HTR-8/SVneo (cell line): ENCODE data around the gene ZFYVE9.
A peak's percentile ranks its signal among the peaks of the same experiment; 100 is the strongest.

ENCODE experiments used
- DNase-seq: peaks from one replicate; pipeline ENCODE4 v3.0.0; 2011; ENCODE audit warnings: low spot score, mixed read lengths; ENCODE audit not compliant: insufficient read length
- FAIRE-seq: peaks from 2 replicates; lab custom pipeline; 2011; peaks lifted over from hg19 to GRCh38; lab: Jason Lieb, UNC

Gene ZFYVE9

DNA sequence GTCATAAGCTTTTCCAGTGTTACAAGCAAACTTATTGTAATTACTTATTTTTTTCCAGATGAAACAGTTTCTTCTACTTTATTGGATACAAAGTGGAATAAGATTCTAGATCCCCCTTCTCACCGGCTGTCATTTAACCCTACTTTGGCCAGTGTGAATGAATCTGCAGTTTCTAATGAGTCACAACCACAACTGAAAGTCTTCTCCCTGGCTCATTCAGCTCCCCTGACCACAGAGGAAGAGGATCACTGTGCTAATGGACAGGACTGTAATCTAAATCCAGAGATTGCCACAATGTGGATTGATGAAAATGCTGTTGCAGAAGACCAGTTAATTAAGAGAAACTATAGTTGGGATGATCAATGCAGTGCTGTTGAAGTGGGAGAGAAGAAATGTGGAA lies 95.5 kb downstream of the ZFYVE9 start:
- FAIRE-seq: no peak
- peak; percentile 4 for DNase-seq

DNA sequence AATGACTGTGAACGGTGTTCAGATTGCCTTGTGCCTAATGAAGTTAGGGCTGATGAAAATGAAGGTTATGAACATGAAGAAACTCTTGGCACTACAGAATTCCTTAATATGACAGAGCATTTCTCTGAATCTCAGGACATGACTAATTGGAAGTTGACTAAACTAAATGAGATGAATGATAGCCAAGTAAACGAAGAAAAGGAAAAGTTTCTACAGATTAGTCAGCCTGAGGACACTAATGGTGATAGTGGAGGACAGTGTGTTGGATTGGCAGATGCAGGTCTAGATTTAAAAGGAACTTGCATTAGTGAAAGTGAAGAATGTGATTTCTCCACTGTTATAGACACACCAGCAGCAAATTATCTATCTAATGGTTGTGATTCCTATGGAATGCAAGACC lies 96.6 kb downstream of the ZFYVE9 start:
- FAIRE-seq: no peak
- no peak for DNase-seq

DNA sequence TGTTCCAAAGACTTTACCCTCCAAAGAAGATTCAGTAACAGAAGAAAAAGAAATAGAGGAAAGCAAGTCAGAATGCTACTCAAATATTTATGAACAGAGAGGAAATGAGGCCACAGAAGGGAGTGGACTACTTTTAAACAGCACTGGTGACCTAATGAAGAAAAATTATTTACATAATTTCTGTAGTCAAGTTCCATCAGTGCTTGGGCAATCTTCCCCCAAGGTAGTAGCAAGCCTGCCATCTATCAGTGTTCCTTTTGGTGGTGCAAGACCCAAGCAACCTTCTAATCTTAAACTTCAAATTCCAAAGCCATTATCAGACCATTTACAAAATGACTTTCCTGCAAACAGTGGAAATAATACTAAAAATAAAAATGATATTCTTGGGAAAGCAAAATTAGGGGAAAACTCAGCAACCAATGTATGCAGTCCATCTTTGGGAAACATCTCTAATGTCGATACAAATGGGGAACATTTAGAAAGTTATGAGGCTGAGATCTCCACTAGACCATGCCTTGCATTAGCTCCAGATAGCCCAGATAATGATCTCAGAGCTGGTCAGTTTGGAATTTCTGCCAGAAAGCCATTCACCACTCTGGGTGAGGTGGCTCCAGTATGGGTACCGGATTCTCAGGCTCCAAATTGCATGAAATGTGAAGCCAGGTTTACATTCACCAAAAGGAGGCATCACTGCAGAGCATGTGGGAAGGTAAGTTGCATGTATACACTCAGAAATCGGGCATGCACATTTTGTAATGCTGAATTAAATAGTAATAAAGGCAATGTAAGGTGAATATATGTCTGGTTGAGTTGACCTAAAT lies 97.2 kb downstream of the ZFYVE9 start:
- FAIRE-seq: no peak
- DNase-seq: no peak

- FAIRE-seq (no peak), DNase-seq (no peak)
These were observed 97.8 kb downstream of the ZFYVE9 start for GRCh38 chr1:52239708-52240001.

- DNase-seq (no peak), FAIRE-seq (no peak)
These were observed 98.8 kb downstream of the ZFYVE9 start for GRCh38 chr1:52240592-52241210.

DNA sequence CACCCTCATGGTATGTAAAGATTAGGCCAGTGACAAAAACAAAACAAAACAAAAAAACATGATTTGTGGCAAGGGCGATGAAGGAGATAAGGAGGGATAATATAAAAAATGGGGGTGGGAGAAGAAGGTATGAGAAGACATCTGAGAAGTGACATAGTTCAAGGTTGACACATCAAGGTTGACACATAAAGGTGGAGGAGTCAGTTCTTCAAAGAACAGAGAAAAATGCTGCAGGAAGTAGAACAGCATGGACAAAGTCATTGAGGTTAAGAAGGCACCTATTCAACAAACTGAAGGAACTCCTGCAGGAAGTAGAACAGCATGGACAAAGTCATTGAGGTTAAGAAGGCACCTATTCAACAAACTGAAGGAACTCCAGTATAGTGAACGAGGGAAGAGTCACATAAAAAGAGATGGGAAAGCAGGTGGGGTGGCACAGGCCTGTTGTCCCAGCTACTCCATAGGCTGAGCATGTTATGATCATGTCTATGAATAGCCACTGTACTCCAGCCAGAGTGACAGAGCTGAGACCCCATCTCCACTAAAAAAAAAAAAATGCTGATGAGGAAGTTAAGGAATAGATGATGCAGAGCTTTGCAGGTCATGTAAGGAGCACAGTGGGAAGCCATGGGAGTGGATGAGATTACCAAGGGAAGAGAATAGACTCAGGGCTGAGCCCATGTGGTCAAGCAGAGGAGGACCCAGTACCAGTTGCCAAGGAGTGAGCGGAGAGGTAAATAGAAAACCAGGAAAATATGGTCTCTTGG lies 101.5 kb downstream of the ZFYVE9 start:
- FAIRE-seq: no peak

DNA sequence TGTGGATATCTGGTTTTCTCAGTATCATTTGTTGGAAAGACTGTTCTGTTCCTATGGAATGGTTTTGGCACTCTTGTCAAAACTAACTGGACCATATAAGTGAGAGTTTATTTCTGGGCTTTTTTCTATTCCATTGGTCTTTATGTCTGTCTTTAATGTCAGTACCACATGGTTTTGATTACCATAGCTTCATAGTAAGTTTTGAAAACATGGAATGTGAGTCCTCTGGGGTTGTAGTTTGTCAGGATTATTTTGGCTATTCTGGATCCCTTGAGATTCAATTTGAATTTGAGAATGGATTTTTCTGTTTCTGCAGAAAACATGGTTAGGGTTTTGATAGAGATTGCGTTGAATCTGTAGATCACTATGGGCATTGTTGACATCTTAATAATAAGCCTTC lies 107.9 kb downstream of the ZFYVE9 start:
- FAIRE-seq (no peak), DNase-seq (no peak)

More for the DNA sequence above, 101.5 kb downstream of the ZFYVE9 start:
- DNase-seq: no peak

DNA sequence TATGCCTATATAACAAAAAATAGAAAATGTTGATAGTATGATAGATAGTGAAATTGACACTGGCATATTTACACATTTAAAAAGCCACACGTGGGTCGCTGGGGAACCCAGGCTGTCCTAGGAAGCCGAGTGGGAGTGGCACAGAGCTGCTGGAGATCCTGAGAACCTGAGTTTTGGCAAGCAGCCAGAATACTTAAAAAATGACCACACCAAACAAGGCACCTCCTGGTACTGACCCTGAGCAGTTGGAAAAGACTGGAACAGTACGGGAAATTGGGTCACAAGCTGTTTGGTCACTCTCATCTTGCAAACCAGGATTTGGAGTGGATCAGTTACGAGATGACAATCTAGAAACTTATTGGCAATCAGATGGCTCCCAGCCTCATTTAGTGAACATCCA lies 111.5 kb downstream of the ZFYVE9 start:
- no peak for DNase-seq
- FAIRE-seq: no peak

DNA sequence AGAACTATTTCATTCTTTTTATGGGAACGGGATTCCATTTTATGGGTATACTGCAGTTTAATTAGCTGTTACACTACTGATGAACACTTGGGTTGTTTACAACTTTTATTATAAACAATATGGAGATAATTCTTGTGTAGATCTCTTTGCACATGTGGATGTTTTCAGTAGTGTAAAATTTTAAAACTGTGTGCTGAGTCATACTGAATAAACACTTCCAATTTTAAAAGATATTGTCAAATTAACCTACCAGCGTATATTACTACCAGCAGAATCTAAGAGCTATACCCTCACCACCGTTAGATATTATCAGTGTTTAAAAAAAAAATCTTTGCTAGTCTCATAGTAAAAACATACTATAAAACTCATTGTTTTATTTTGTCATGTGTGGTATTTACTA lies 118.0 kb downstream of the ZFYVE9 start:
- FAIRE-seq: no peak

GRCh38 chr1:52263153-52263910 lies 121.4 kb downstream of the ZFYVE9 start:
- FAIRE-seq (no peak), DNase-seq (no peak)

More for the DNA sequence above, 118.0 kb downstream of the ZFYVE9 start:
- DNase-seq: no peak

DNA sequence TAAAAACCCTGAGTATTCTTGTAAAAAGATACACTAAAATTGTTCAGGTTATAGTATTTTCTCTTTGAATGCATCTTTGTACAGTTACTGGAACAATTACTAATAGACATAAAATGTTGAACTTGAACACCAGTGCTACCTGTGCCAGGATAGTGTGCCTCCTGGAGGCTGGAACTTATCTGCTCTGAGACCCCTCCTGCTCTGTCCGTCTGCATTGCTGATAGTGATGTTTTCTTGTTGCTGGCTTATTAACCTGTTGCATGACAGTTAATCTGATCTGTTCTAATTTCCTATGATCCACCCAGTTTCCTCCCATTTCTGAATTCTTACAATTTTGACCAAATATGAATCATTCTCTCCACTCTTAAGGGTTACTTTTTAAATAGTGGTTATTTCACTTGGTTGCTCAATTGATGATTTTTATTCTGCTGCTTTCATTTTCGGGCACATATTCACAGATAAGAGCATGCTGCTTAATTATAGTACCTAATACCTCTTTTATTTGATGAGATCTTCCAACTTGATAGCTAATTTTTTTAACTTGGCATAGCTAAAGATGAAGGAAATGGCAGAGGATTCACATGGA lies 122.7 kb downstream of the ZFYVE9 start:
- FAIRE-seq: no peak

GRCh38 chr1:52266507-52266906 lies 124.6 kb downstream of the ZFYVE9 start:
- DNase-seq: no peak
- FAIRE-seq: no peak

More for the DNA sequence above, 122.7 kb downstream of the ZFYVE9 start:
- DNase-seq: no peak

DNA sequence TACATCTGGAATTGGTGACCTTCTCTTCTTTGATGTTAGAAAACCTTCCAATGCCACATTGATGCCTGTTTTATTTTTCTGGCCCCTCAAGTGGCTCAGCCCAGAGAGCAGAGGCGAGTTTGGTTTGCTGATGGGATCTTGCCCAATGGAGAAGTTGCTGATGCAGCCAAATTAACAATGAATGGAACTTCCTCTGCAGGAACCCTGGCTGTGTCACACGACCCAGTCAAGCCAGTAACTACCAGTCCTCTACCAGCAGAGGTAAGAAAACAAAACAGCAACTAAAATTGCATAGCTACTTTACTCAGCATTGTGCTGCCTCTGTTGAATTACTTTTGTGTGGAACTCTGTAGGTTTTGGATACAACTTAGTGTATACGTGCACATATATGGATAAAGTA lies 126.5 kb downstream of the ZFYVE9 start:
- DNase-seq (no peak), FAIRE-seq (no peak)

DNA sequence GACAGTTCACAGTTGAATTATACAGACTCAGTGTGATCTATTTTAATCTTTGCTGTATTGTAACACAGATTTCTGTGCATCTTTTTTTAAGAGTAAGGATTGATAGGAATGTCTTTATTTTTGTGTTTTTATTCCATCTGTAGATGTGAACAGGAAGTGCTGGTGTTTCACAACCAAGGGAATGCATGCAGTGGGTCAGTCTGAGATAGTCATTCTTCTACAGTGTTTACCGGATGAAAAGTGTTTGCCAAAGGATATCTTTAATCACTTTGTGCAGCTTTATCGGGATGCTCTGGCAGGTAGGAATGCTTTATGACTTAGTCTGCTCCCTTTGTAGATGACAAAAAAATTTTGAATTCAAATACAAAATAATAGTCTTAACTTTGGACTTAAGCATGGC lies 139.6 kb downstream of the ZFYVE9 start:
- FAIRE-seq: no peak
- no peak for DNase-seq

DNA sequence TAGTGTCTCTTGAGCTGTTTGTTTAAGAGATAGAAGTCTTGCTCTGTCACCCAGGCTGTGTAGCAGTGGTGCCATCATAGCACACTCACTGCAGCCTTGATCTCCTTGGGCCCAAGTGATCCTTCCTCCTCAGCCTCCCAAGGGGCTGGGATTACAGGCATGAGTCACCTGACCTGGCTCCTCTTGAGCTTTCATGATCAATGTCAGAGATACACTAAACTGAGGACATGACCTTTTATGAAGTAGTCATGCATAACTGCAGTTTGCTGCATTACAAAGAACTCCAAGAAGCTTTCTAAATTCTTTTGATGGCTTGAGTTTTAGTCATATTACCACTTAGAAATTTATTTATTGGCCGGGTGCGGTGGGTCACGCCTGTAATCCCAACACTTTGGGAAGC lies 146.4 kb downstream of the ZFYVE9 start:
- FAIRE-seq (peak; percentile 75), DNase-seq (peak; percentile 39)

GRCh38 chr1:52294580-52294979 lies 152.7 kb downstream of the ZFYVE9 start:
- no peak for FAIRE-seq
- no peak for DNase-seq

- no peak for FAIRE-seq
- DNase-seq: peak; percentile 59
These were observed 154.5 kb downstream of the ZFYVE9 start for GRCh38 chr1:52296345-52296744.

DNA sequence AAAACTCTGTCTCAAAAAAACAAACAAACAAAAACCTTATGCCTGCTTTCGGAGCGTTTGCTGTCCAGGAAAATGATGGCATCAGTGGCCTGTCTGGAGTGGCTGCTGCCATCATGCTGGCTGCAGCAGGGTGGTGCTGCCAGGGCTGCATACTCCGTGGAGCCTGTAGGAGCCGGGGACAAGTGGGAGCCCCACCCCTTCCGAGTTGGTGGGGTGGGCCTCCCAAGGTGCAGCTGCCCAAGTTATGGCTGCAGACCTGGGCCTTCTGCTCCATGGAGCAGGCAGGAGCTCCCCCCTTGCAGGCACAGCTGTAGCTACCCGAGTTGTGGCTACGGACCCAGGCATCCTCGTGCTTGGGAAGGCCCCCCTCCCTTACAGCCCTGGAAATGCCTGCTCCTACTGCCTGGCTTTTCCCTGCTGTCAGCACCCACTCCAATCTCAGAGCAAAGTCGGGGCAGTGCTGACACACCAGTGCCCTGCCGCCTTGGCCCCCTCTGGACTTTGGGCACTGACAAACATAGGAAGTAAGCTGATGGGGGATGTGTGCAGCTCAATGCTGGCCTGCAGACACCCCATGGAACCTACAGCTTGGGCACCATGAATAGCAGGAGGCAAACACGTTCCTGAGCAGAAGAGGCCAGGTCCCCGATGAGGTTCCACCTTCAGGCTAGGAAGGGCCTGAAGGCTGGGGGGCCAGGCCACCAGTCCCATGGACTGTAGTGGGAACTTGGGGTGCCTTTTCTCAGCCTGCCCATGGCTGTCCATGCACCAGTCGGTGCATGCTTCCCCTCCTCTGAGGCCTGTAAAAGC lies 163.7 kb downstream of the ZFYVE9 start:
- DNase-seq (no peak), FAIRE-seq (no peak)

DNA sequence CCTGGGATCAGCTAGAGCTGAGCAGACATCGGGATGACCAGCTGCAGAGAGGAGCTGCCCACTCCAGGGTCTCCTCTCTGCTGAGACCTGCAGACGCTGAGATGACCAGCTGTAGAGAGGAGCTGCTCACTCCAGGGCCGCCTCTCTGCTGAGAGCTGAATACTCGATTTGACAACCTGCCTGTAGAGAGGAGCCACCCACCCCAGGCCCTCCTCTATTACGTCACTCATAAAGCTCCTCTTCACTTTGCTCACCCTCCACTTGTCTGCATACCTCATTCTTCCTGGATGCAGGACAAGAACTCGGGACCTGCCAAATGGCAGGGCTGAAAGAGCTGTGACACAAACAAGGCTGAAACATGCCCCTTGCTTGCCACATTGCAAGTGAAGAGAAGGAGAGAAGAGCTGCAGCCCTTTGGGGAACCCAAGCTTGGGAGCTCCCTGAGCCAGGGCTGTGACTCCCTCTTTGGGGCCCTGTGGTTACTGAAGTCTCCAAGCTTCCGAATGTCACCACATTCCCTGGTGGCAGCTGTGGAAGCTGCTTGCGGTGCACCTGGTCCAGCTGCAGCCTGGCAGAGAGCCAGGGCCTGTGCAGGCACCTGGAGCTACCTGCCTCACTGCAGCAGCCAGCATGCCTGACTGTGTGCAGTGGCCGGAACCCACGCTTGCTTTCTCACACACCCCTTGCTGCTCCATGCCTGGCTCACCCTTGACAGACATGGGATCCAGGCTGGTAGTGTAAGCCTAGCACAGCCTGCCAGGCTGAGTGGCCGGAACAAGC lies 164.5 kb downstream of the ZFYVE9 start:
- FAIRE-seq (no peak), DNase-seq (no peak)
